SK-N-SH treated with all-trans-retinoic acid at 6 μM for 48 hours (cell line): ENCODE data around the gene PPIB.

Source experiments
- ATAC-seq: fragments of 200-7000 bp; cut with Tn5 transposase; 3 replicates; pipeline ENCODE4 v1.9.1; 2020; ENCODE audit warnings: mild to moderate bottlenecking, moderate library complexity
- ARNTL ChIP-seq: fragments of 450-650 bp; formaldehyde crosslinking; IDR thresholded peaks from 2 replicates; pipeline ENCODE4 v1.5.0; 2020; ENCODE audit warnings: low read depth, mild to moderate bottlenecking, moderate library complexity, borderline replicate concordance
- BACH2 ChIP-seq: fragments of 250-450 bp; sonication (Bioruptor Pico); IDR thresholded peaks from 2 replicates; pipeline ENCODE4 v1.9.0; 2021; ENCODE audit warnings: mild to moderate bottlenecking, borderline replicate concordance
- CSDC2 ChIP-seq: fragments of 250-450 bp; sonication (Bioruptor Pico); IDR thresholded peaks from 2 replicates; pipeline ENCODE4 v1.5.0; 2020; ENCODE audit warnings: mild to moderate bottlenecking, moderate library complexity
- CSRNP3 ChIP-seq: fragments of 250-450 bp; sonication (Bioruptor Pico); IDR thresholded peaks from 2 replicates; pipeline ENCODE4 v1.5.1; 2021; ENCODE audit warnings: mild to moderate bottlenecking, moderate library complexity
- ESRRG ChIP-seq: fragments of 250-450 bp; sonication (Bioruptor Pico); IDR thresholded peaks from 2 replicates; pipeline ENCODE4 v1.6.1; 2021; ENCODE audit warnings: mild to moderate bottlenecking
- GLIS3 ChIP-seq: fragments of 250-450 bp; sonication (Bioruptor Pico); IDR thresholded peaks from 2 replicates; pipeline ENCODE4 v1.5.0; 2020; ENCODE audit warnings: mild to moderate bottlenecking, moderate library complexity
- OSR1 ChIP-seq: fragments of 250-450 bp; sonication (Bioruptor Pico); IDR thresholded peaks from 2 replicates; pipeline ENCODE4 v1.8.0; 2022; ENCODE audit warnings: moderate library complexity, mild to moderate bottlenecking, inconsistent platforms
- PATZ1 ChIP-seq: fragments of 250-450 bp; sonication (Bioruptor Pico); IDR thresholded peaks from 2 replicates; pipeline ENCODE4 v1.8.0; 2020; ENCODE audit warnings: mild to moderate bottlenecking, moderate library complexity, borderline replicate concordance
- POU6F1 ChIP-seq: fragments of 250-450 bp; sonication (Bioruptor Pico); IDR thresholded peaks from 2 replicates; pipeline ENCODE4 v1.8.0; 2021; ENCODE audit warnings: low read depth, mild to moderate bottlenecking, moderate library complexity, borderline replicate concordance
- PPARA ChIP-seq: fragments of 250-450 bp; sonication (Bioruptor Pico); IDR thresholded peaks from 2 replicates; pipeline ENCODE4 v1.5.0; 2020; ENCODE audit warnings: mild to moderate bottlenecking, borderline replicate concordance
- TOX ChIP-seq: fragments of 250-450 bp; sonication (Bioruptor Pico); IDR thresholded peaks from 2 replicates; pipeline ENCODE4 v1.8.0; 2021; ENCODE audit warnings: mild to moderate bottlenecking, moderate library complexity, borderline replicate concordance
- TSHZ2 ChIP-seq: fragments of 250-450 bp; sonication (Bioruptor Pico); IDR thresholded peaks from 2 replicates; pipeline ENCODE4 v1.5.0; 2020; ENCODE audit warnings: mild to moderate bottlenecking, moderate library complexity
- ZC3H10 ChIP-seq: fragments of 250-450 bp; sonication (Bioruptor Pico); IDR thresholded peaks from 2 replicates; pipeline ENCODE4 v1.5.1; 2021; ENCODE audit warnings: mild to moderate bottlenecking, moderate library complexity
- ZFP3 ChIP-seq: fragments of 250-450 bp; sonication (Bioruptor Pico); IDR thresholded peaks from 2 replicates; pipeline ENCODE4 v1.5.0; 2020; ENCODE audit warnings: mild to moderate bottlenecking, moderate library complexity
- ZNF565 ChIP-seq: fragments of 450-650 bp; formaldehyde crosslinking; conservative IDR thresholded peaks from 2 replicates; pipeline ENCODE4 v1.5.0; 2020; ENCODE audit warnings: low read depth, mild to moderate bottlenecking, moderate library complexity
- ZNF70 ChIP-seq: fragments of 450-650 bp; formaldehyde crosslinking; IDR thresholded peaks from 2 replicates; pipeline ENCODE4 v1.5.0; 2020; ENCODE audit warnings: mild to moderate bottlenecking, moderate library complexity

The PPIB gene

DNA sequence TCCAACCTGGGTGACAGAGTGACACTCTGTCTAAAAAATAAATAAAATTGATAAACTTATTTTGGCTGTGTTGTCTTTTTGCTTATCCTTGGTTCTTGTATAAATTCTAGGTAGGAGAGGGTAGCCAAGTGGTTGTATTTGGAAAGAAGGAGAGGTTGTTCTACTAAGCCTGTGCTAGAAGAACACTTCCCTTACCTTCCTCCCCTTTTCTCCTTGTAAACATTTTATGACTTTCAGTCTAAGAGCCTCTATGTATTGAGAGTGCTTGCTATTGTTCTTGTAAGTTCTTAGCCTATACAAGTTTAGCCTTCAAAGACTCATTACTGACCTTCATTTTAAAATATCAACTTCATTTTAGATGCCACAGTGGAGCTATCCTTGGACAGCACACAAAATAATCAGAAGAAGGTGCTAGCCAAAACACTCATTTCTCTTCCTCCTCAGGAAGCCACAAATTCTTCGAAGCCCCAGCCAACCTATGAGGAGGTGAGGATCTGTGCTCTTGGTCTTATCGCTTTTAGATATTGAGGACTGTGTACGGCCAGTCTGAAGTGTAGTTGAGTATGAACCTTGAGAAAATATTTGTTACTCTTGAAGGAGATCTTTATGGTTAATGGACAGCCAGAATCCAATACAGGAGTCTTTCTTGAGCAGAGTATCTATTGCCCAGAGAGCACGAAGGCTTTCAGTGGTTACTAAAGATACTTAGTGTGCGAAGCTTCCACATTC, 44.9 kb downstream of the PPIB start:
- no peak for ATAC-seq
- no peak for TF ChIP-seq PATZ1 (CRISPR knock-in tag)
- no peak for TF ChIP-seq CSDC2
- no peak for TF ChIP-seq GLIS3 (CRISPR knock-in tag)
- no peak for TF ChIP-seq PPARA (CRISPR knock-in tag)
- no peak for TF ChIP-seq BACH2 (CRISPR knock-in tag)
- no peak for TF ChIP-seq CSRNP3 (CRISPR knock-in tag)
- no peak for TF ChIP-seq ESRRG (CRISPR knock-in tag)
- TF ChIP-seq ZC3H10 (CRISPR knock-in tag): no peak

- ATAC-seq: no peak
- TF ChIP-seq ZFP3 (no peak), BACH2 (CRISPR knock-in tag) (no peak), ZNF565 (no peak), OSR1 (no peak), TSHZ2 (CRISPR knock-in tag) (no peak), POU6F1 (CRISPR knock-in tag) (no peak), PATZ1 (CRISPR knock-in tag) (no peak), ARNTL (CRISPR knock-in tag) (no peak), ZNF70 (no peak)
Measured at GRCh38 chr15:64112904-64113303, 49.9 kb downstream of the PPIB start.

DNA sequence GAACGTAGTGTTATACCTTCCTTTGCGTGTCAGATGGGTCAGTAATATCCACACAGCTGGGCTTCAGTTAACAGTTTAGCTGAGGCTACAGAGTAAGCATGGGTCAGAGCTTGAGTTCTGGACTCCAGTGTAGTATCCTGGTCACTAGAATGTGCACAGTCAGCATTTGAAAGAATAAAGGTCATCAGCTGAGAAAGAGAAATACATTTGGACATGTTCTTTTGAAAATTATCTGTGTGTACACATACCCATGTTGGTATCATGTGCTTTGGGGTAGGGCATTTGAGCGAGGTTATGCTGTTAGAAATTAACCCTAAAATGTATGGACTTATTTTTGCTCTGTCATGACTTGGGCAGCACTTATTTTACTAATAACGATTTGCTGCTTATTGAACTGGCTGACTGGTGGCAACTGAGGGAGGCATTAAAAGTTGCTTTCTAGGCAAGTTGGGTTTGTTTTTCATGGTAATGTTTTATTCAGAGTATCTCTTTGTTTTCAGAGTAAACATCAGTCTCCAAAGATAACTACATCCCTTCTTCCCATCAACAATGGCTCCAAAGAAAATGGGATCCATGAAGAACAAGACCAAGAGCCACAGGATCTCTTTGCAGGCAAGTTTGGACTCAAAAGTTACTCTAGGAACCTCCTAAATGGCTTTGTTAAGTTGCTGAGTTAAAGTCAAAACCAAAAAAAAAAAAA, 50.6 kb downstream of the PPIB start:
- TF ChIP-seq BACH2 (CRISPR knock-in tag) (no peak), GLIS3 (CRISPR knock-in tag) (no peak), TOX (no peak)

DNA sequence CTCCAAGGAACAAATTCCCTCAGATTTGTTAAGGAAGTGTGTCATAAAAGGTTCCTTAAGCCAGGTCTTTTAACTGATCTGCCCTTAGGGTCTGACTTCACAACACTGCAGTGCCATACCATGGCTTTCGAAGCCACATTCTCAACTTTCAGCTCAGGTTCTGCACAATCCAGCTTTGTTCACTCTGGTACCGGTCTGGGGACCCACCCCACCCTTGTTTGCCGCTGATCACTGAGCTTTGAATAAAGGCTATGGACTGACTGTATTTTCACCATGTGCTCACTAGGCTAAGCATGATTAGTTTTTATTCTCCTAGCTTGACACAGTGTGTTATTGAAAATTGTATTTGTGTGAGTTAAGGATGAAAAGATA, 51.2 kb downstream of the PPIB start:
- no peak for TF ChIP-seq PATZ1 (CRISPR knock-in tag)
- no peak for TF ChIP-seq CSRNP3 (CRISPR knock-in tag)
- ATAC-seq: no peak

More for the DNA sequence above, 50.6 kb downstream of the PPIB start:
- ATAC-seq: no peak
